HCEC 1CT (cell line): ENCODE data around the gene ECSIT.
"Not testable (repeated sequence)": the region's sequence is repeated elsewhere in the genome, so short reads cannot be mapped to it uniquely, and the experiment has no call there.

ENCODE experiments used
- DNase-seq: peaks from one replicate; pipeline ENCODE4 v3.0.0-alpha.2; 2017

ECSIT gene, protein sequence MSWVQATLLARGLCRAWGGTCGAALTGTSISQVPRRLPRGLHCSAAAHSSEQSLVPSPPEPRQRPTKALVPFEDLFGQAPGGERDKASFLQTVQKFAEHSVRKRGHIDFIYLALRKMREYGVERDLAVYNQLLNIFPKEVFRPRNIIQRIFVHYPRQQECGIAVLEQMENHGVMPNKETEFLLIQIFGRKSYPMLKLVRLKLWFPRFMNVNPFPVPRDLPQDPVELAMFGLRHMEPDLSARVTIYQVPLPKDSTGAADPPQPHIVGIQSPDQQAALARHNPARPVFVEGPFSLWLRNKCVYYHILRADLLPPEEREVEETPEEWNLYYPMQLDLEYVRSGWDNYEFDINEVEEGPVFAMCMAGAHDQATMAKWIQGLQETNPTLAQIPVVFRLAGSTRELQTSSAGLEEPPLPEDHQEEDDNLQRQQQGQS

DNA sequence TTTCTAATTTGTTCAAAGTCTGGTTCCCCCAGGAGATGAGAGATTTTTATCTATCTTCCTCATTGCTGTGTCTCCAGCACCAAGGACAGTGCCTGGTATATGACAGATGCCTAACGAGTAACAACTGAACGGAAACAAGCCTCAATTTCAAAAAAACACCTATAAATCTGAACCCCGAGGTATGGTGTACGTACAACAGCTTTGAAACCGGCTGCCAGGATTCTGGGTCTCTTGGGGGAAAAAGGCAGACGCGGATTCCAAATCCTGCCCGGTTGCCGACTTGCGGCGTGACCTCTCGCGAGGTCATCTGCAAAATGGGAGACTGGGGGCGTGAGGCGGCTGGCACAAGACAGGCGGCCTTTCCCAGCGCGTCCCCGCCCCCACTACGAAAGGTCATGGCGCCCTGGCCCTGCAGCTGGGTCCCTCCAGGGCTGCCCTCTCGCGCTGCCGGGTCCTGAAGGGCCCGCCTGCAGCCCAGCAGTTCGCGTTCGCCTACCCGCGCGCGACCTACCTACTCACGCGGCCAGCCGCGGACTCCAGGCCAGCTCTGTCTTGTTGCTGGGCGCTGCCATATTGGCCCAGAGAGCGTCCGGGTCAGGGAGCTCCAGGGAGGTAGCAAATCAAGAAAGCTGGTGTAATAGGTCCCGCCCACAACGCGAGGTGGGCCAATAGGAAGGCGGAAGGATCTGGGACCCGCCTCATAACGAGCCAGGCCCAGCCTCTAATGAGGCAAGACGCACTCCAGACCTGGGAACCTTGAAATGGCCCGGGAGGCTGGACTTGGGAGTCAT, at the start of gene ECSIT:
Gene ECSIT, minus strand, starts transcription at position 584 of the 791 bp plus-strand sequence. CDS start 9,964 bp downstream, outside the sequence.
- peak; percentile 99 for DNase-seq

DNA sequence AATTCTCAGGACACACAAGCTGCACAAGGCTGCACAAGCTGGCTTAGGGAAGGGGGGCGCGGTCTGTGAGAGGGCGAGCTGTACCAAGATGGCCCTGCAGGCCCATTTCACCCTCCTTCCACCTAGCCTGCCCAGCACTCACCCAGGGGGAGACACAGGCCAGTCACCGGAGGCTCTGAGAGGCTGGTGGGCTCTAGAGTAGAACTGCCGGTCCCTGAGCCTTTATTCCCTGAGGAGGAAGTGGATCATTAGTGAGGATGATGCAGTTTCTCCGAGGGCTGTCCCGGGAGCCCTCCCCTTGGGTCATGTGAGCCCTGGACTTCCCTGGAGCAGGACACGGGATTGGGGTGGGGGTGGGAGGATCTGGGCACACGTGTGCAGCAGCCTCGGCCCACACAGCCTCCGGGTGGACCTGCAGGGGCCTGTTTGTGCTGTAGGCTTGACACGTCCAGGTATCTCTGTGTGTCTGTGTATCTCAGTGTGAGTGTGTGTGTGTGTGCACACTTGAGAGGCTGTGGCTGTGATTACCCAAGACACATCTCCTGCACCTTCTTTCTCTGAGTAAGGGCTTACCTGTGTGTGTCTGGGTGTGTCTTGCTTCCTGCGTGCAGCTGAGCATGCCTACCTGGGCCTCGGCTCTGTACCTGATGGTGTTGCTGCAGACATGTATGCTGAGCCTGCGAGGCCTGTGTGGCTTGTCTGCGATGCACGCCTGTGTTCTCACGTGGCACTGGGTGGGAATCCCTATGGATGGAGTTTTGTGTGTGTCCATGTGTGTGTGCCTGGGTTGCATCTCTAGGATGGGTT, 48.7 kb upstream of the ECSIT start, which contains the start of gene ACP5:
Gene ACP5, minus strand, starts transcription at position 195 of the 807 bp plus-strand sequence. CDS start 328 bp downstream, outside the sequence.
- no peak for DNase-seq

DNA sequence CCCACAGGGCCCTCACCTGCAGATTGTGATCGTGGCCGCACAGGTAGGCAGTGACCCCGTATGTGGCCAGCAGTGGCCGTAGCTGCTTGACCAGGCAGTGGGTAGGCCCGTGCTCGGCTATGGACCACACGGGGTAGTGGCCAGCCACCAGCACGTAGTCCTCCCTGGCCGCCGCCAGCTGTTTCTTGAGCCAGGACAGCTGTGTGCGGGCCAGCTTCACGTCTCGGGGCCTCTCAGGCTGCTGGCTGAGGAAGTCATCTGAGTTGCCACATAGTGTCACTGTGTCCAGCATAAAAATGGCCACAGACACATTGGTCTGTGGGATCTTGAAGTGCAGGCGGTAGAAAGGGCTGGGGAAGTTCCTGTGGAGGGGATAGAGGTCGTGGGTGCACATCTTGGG, 47.3 kb upstream of the ECSIT start:
- DNase-seq = no peak

DNA sequence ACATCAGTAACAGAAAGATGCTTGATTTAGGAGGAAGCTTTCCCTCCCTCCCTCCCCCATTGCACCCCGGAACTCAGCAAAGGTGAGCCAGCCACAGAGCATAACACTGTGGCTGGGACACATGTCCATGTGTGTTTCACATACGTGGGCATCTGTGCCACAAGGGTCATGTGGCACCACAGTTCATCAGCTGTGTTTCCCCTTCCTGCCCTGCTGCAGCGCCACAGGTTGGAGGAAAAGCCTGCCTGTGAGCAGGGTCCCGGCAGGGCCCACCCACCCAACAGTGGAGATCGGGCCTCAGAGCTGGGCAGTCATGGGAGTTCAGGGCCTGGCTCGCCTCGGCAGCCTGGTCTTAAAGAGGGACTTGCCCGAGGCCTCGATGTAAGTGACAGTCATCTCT, 45.8 kb upstream of the ECSIT start:
- no peak for DNase-seq

DNA sequence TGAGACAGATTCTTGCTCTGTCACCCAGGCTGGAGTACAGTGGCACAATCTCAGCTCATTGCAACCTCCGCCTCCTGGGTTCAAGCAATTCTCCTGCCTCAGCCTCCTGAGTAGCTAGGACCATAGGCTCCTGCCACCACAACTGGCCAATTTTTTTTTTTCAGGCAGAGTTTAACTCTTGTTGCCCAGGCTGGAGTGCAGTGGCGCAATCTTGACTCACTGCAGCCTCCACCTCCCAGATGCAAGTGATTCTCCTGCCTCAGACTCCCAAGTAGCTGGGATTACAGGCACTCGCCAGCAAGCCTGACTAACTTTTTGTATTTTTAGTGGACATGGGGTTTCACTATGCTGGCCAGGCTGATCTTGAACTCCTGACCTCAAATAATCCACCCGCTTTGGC, 44.8 kb upstream of the ECSIT start:
- DNase-seq = not testable (repeated sequence)

DNA sequence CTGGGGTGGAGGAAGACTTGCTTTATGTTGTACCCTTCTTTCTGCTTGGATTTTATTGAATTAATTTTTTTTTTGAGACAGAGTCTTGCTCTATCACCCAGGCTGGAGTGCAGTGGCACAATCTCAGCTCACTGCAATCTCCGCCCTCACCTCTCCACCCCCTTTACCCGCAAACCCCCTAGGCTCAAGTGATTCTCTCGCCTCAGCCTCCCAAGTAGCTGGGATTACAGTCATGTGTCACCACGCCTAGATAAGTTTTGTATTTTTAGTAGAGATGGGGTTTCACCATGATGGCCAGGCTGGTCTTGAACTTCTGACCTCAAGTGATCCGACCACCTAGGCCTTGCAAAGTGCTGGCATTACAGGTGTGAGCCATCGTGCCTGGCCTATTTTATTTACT, 44.4 kb upstream of the ECSIT start:
- DNase-seq = not testable (repeated sequence)

DNA sequence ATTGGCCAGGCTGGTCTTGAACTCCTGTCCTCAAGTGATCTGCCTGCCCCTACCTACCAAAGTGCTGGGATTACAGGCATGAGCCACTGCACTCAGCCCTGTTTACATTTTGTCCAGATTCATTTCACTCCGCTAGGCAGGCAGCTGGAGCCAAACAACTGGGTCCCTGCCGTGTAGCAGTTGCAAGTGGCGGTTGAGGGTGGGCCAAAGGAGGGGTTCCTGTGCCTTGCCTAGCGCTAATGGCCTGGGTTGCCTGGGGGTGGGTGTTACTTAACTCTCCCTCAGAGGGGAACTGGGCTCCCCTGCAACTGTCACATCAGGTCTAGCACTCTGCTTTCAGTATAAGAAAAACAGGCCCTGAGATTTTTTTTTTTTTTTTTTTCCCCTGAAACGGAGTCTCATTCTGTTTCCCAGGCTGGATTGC, 41.1 kb upstream of the ECSIT start:
- DNase-seq = no peak

DNA sequence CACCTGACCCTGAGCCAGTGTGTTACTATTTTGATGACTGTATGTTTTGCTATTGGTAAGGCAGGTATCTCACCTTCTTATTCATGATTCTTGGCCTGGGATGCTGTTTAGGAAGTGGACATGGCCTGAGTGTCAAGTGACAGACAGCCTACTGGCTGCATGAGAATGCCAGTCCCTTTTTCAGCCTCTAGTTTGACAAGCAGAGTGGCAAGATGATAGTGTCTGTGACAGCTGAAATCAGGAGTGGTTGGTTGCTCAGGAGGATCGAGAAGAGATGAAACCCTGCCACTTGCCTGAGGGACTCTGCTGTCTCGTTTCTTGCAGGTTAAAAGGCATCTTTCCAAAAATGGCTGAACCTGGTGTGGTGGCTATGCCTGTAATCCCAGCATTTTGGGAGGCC, 37.2 kb upstream of the ECSIT start:
- DNase-seq = no peak

DNA sequence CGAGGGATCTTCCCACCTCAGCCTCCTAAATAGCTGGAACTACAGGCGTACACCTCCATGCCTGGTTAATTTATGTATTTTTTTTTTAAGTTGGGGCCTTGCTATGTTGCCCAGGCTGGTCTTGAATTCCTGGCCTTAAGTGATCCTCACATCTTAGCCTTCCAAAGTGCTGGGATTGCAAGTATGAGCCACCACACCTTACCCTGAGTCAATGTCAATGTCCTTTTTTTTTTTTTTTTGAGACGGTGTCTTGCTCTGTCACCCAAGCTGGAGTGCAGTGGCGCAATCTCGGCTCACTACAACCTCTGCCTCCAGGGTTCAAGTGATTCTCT, 36.7 kb upstream of the ECSIT start:
- not testable (repeated sequence) for DNase-seq

DNA sequence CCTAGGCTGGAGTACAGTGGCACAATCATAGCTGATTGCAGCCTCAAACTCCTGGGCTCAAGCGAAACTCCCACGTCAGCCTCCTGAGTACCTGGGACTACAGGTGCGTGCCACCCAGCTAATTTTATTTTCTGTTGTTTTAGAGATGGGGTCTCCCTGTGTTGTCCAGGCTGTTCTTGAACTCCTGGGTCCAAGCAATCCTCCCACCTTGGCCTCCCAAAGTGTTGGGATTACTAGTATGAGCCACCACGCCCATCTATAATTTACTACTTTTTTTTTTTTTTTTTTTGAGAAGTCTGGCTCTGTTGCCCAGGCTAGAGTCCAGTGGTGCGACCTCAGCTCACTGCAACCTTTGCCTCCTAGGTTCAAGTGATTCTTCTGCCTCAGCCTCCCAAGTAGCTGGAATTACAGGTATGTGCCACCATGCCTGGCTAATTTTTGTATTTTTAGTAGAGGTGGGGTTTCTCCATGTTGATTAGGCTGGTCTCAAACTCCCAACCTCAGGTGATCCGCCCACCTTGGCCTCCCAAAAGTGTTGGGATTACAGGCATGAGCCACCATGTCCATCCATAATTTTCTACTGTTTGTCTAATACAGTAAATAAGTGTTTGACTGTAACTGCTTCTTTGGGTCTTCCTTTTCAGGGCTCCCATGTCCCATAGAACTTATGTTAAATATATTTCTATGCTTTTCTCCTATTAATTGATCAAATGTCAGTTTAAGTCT, 35.3 kb upstream of the ECSIT start:
- not testable (repeated sequence) for DNase-seq

DNA sequence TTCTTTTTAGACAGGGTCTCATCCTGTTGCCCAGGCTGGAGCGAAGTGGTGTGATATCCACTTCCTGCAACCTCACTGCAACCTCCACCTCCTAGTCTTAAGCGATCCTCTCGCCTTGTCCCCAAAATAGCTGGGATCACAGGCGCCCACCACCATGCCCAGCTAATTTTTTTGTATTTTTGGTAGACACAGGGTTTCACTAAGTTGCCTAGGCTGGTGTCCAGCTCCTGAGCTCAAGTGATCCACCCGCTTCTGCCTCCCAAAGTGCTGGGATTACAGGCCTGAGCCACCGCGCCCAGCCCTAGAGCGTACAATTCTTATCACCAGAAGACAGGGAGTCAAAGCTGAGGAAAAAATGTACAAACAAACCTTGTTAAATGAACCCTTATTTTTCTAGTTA, 34.6 kb upstream of the ECSIT start:
- DNase-seq = no peak

DNA sequence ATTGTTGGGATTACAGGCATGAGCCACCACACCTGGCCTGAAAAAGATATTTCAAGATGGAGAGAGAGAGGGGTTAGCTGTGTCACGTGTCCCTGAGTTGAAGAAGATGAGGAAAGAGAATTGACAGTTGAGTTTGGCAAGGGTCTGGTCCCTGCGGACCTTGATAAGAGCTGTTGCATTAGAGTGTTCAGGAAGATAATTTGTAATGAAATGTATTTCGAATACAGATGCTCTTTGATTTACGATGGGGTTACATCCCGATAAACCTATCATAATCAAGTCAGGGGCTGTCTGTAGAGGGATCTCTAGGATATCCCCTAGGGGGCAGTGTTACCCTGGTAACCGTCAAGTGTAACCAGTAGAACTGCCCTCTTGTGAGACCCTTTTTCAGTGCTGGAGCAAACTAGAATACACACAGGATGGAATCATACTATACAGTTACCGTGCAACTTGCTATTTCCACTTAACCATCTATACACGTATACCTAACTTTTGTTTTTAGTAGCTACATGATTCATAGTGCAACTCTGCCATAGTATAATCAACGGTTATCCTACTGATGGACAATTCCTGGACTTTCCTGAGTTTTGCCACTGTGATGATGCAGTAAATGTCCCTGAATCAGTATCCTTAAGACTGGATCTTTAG, 31.6 kb upstream of the ECSIT start:
- peak; percentile 62 for DNase-seq

DNA sequence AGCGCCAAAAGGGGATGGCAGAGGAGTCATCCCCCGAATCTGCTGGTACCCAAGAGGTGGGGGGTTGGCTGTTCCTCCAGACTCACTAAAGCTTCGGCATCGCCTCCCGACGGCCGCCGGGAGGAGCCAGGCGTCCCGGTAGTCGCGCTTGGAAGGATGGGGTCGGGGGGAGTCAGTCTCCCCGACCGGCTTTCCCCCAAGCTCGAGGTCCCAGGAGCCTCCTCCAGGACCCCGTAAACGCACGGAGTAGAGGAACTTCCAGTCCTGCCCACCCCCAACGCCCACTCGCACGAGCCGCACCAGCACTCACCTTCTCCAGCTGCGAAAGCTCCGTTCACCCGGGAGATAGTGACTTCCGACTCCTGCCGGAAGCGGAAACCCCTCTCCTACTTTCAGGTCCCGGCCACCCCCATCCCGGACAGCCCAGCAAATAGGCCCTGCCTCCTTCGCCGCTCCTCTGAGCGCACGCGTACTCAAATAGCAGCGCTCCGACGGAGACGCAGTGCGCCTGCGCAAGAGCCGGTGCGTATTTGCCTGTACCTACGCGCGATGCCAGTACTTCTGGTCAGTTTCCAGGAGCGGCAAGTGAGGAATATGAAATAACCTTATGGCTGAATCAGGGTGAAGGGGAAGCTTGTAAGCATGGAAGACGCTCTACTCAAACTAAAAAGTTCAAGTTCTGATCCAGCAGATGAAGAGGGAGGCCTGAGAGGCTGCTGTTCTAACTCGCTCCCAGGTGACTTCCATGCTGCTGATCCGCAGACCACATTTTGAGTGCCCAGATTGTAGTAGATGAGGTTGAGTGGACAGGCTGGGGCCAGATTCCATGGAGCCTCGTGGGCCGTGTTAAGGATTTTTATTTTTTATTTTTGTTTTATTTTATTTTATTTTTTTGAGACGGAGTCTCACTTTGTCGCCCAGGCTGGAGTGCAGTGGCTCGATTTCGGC, 30.2 kb upstream of the ECSIT start, which contains the start of gene ELOF1:
Gene ELOF1, minus strand, starts transcription at position 350 of the 948 bp plus-strand sequence. CDS start 4,883 bp downstream, outside the sequence.
- DNase-seq = peak; percentile 95

DNA sequence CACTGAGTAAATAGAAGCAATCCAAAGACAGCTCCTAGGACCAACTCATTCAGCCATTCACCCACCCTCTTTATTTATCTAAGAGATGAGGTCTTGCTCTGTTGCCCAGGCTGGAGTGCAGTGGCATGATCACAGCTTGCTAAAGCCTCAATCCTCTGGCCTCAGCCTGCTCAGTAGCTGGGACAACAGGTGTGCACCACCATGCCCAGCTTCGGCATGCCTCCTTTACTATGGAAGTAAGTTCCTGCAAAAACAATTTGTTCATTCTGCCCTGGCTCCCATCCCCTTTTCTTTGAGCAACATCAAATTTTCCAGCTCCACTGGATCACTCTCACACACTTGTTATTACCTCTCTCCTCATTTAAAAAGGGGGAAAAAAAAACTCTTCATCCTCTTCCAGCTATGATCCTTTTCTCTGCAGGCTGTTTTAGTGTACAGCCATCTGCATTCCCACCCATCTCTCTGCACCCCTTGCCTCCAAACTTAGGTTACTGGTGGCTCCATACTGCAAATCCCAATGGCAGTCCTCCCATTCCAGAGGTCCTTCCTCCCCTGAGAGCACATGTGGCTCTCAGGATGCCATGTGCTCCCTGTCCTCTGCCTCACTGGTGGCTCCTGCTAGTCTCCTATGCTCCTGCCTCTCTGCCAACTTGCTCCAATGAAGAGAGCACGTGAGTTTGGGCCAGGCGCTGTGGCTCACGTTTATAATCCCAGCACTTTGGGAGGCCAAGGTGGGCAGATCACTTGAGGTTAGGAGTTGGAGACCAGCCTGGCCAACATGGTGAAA, 27.9 kb upstream of the ECSIT start:
- DNase-seq = no peak

DNA sequence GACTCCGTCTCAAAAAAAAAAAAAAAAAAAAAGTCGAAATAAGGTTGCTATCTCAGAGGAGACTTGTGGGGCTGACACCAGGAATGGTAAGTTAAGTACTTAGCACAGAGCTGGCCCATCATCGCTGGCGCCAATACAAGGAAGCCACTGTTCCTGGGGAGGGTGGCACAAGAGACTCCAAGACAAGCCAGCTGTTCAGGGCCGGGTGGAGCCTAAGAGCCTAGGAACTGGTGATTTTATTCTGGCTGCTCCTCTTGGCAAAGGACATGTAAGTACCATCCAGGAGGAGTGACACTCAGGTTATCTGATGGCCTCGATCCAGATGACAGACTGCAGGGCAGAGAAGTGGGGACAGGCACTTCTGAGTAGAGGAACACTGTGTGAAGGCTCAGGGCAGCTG, 26.3 kb upstream of the ECSIT start:
- DNase-seq = no peak

DNA sequence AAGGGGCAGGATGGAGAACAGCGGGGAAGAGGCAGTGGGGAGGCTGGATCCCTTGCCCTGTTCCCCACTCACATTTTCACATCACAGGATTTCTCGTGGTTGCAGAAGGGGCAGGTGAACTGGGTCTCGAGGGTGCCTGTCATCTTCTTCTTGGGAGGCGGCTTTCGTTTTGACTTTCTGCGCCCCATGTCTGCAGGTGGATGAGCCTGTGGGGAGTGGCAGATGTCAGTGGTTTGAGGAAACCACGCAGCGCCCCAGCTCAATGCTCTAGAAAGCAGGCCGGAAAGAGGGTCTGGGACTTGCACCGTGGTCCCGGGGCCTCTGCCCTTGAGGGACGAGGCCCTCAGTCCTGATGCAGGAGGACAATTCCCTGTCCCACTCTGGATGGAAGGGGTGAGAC, 25.2 kb upstream of the ECSIT start:
- DNase-seq = no peak

DNA sequence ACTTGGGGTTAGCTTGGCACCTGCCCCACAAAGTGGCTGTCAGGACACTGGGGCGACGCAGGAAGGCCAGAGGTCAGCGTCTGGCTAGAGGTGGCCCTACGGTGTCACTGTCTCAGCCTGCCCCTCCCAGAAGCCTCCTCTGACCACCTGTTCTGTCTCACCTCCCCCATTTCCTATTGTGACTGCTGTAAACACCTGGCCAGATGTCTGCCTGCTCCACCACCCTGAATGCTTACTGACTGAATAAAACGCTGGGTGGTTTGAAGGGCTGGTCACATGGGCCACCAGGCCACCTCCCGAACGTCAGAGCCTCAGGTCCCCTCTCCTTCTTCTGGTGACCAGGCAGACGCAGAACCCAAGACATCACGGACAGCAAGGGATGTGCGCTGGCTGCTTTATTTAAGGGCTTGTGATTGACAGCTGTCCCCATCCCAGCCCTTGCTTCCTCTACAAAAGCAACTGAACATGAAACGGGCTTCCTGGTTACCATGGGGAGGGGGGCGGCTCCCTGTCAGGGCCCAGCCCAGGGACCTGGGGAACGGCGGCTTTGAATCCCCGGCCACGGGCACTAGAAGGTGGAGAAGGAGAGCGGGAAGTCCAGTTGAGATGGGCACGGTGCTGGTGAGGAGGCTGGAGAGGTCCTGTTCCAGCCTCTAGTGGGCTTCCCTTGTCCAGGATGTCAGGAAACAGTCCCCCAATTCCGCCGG, 23.9 kb upstream of the ECSIT start:
- DNase-seq = no peak

DNA sequence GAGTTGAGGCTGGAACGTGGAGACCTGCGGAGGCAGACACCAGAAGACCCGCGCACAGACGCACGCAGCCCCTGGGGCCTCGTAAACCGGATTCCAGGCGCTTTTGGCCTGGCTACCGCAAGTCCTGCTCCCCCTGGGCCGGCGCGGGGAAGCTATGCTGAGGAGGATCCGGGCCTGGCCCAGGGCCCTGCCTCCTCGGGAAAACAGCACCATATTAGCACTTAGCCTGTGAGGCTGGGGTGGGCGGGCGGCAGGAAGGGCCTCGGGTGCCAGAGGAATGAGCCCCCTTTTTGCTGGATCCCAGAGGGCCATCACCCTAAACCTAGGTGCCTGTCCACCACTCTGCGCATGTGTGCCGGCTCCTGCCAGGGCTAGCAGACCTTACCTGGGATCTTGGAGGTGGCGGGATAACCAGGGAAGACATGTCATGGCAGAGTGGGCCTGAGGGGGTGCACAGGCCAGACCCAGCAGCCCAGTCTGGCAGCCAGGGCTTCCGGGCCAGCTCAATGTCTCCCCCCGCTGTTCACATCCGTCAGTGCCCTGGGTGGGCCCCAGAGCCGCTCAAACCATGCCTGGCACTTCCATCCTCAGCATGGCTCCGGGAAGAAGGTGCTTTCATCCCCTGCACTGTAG, 22.8 kb upstream of the ECSIT start:
- no peak for DNase-seq

DNA sequence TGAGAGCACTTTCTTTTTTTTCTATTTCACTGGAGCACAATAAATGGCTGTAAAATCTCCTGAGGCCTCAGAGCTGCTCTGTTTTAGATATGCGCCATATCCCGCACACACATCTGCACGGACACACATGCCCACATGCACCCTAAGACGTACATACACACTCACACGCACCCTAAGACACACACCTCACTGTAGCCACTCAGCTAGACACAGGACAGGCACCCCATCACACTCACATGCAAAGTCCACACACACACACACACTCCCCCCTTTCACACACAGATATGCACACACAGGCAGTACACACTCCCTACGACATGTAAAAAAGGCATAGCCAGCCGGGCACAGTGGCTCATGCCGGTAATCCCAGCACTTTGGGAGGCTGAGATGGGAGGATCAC, 21.3 kb upstream of the ECSIT start:
- no peak for DNase-seq
